Activated naive CD4-positive, alpha-beta T cell treated with anti-CD3 and anti-CD28 coated beads, Interleukin-2, amount 50 U/mL, for 72 hours (primary cell): Measurements from ENCODE around the gene CT45A5. TPM values are rescaled to one million over a fixed set of nuclear protein-coding genes. Genes with fewer than 3 reads are reported as not detected.
"Not testable (repeated sequence)": the region's sequence is repeated elsewhere in the genome, so short reads cannot be mapped to it uniquely, and the experiment has no call there.

Source experiments
- ATAC-seq, 2 donors: fragments of 150-1000 bp; cut with Tn5 transposase; 2 replicates each; pipeline ENCODE4 v1.10.0; 2021; ENCODE audit warnings: mild to moderate bottlenecking in 2 of 2, moderate library complexity in 2 of 2
- DNase-seq, 2 donors: peaks; one replicate each; pipeline ENCODE4 v3.0.0; 2021 to 2022; ENCODE audit warnings: low spot score in 2 of 2
- H3K27ac Mint-ChIP-seq, 2 donors: one replicate each; pipeline ENCODE4 v1.8.0; 2022; ENCODE audit warnings: mild to moderate bottlenecking in 2 of 2, mixed read lengths in 2 of 2
- H3K36me3 Mint-ChIP-seq, 2 donors: one replicate each; pipeline ENCODE4 v1.8.0; 2022; ENCODE audit warnings: mixed read lengths in 2 of 2
- H3K9me3 Mint-ChIP-seq, 2 donors: one replicate each; pipeline ENCODE4 v1.8.0; 2022; ENCODE audit warnings: mixed read lengths in 2 of 2
- total RNA-seq, 2 donors: library from RNA; stranded (reverse); gene quantifications; one replicate each; pipeline ENCODE4 v1.2.3, GENCODE V29; 2022

The CT45A5 gene
- under 1 TPM in 1 of 2 donors, not detected in 1; 0.29 TPM for total RNA-seq

GRCh38 chrX:135785403-135785802 lies at the start of gene CT45A5:
CT45A5 (minus strand) TSS chrX:135785503; CDS start chrX:135781729, 3,774 bp downstream.
- ATAC-seq, DNase-seq, H3K9me3 Mint-ChIP-seq, H3K36me3 Mint-ChIP-seq, H3K27ac Mint-ChIP-seq: not testable (repeated sequence)

- DNase-seq, H3K36me3 Mint-ChIP-seq, ATAC-seq, H3K9me3 Mint-ChIP-seq, H3K27ac Mint-ChIP-seq: not testable (repeated sequence)
Observed at GRCh38 chrX:135819912-135820311, 34.6 kb upstream of the CT45A5 start, which contains the start of gene CT45A2. CT45A2 (minus strand) TSS chrX:135820012; CDS start chrX:135816265, 3,747 bp downstream.

GRCh38 chrX:135802687-135803086 lies 17.4 kb upstream of the CT45A5 start, which contains the start of gene CT45A6:
CT45A6 (minus strand) TSS chrX:135802787; CDS start chrX:135798993, 3,794 bp downstream.
- not testable (repeated sequence) for H3K9me3 Mint-ChIP-seq, ATAC-seq, H3K36me3 Mint-ChIP-seq, DNase-seq, H3K27ac Mint-ChIP-seq

DNA sequence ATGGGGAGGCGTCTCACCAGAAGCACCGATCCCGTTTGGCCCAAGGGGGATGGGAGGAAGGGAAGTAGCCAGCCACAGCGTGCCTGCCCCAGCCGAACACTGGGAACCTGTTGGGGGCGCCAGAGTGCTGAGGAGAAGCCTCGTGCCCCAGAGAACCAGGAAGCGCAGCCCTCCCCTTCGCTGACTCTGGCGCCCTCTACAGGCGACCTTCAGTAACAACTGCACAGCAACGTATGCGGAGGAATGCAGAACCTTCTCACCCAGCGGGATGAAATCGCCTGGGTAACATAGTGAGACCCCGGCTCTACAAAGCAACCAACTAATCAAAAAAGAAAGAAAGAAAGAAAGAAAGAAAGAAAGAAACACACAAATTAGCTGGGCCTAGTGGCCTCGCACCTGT lies 17.2 kb downstream of the CT45A5 start, which contains the start of gene CT45A3:
Gene CT45A3 (minus strand): TSS at position 101 of the 400 bp plus-strand sequence. CDS start 3,747 bp downstream, outside the sequence.
- not testable (repeated sequence) for H3K9me3 Mint-ChIP-seq, H3K27ac Mint-ChIP-seq, DNase-seq, ATAC-seq, H3K36me3 Mint-ChIP-seq

DNA sequence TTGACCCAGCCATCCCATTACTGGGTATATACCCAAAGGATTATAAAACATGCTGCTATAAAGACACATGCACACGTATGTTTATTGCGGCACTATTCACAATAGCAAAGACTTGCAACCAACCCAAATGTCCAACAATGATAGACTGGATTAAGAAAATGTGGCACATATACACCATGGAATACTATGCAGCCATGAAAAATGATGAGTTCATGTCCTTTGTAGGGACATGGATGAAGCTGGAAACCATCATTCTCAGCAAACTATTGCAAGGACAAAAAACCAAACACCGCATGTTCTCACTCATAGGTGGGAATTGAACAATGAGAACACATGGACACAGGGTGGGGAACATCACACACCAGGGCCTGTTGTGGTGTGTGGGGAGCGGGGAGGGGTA lies 40.6 kb downstream of the CT45A5 start:
- DNase-seq, ATAC-seq, H3K9me3 Mint-ChIP-seq, H3K36me3 Mint-ChIP-seq, H3K27ac Mint-ChIP-seq: not testable (repeated sequence)

GRCh38 chrX:135741192-135741715 lies 44.0 kb downstream of the CT45A5 start:
- Mint-ChIP-seq H3K36me3 (no peaks in the 10 kb centered on the region), H3K27ac (no peak overlapping the region), H3K9me3 (no peaks in the 10 kb centered on the region)
- DNase-seq (no peak), ATAC-seq (no peak)

GRCh38 chrX:135740681-135741149 lies 44.6 kb downstream of the CT45A5 start:
- Mint-ChIP-seq H3K27ac (no peak overlapping the region), H3K9me3 (no peaks in the 10 kb centered on the region), H3K36me3 (no peaks in the 10 kb centered on the region)
- peak; percentile 51 to 52 for DNase-seq
- peak; percentile 69 to 81 for ATAC-seq

DNA sequence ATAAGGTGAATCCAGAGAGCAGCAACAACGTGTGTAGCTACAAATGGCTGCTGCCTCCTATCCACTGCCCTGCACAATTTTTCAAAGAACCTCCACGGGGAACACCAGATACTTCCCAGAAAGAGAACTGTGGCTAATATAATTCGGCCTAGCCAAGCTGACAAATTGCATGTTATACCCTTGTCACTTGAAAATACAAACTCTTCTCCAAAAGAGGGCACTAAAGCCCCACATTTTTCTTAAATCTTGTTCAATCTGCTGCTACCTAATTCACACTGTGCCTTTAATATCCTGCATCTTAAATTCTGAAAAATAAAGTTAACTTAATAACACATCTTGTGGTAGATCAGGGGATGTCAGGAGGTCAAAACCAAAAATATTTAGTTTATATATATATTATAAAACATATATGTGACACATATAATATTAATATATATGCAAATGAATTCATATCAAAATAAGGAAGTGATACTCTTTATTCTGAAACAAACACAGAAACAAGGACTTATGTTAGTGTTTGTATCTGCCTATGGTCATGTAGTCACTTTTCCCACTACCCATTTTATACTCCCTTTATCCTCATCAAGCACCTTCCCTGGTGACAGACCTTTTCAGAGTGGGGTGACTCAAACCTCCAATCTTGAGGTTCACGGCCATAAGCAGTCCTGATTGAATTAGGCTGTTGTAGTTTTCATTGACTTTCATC lies 47.8 kb downstream of the CT45A5 start:
- ATAC-seq, result no peak
- no peaks in the 10 kb centered on the region for H3K36me3 Mint-ChIP-seq
- no peaks in the 10 kb centered on the region for H3K9me3 Mint-ChIP-seq
- no peak overlapping the region for H3K27ac Mint-ChIP-seq
- no peak for DNase-seq

DNA sequence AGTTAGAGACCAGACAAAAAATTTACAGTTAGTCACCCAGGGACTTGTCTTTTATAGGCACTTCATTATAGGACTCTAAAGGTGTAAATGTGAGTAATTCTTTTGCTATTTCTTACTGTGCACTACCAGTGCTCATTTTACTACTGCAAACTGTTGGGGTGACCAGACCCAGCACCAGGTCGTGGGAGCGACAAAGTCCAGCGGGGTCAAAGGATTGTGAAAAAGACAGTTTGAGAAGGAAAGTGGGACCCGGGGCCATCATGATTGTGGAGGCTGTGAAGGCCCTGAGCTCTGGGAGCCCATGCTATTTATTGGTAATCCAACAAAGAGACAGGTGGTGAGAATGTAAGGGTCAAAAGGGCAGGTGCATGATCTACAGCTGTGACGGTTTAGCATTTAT lies 50.6 kb downstream of the CT45A5 start:
- DNase-seq, H3K36me3 Mint-ChIP-seq, H3K9me3 Mint-ChIP-seq, H3K27ac Mint-ChIP-seq, ATAC-seq: not testable (repeated sequence)

Other genes with a start within 250 kb of the CT45A5 start
- gene CT45A1, start 71.9 kb downstream of the CT45A5 start, total RNA-seq, result not detected
- not detected for gene CT45A3, start 17.3 kb downstream of the CT45A5 start, total RNA-seq
- not detected for gene CT45A6, start 17.3 kb upstream of the CT45A5 start, total RNA-seq
- gene CT45A2, start 34.5 kb upstream of the CT45A5 start, total RNA-seq, result not detected
- gene CT45A7, start 51.8 kb upstream of the CT45A5 start, total RNA-seq, result not detected
- not detected for gene CT45A8, start 69.0 kb upstream of the CT45A5 start, total RNA-seq
- not detected for gene CT45A9, start 86.3 kb upstream of the CT45A5 start, total RNA-seq
- gene CT45A10, start 107.9 kb upstream of the CT45A5 start, total RNA-seq, result not detected
- gene SAGE1, start 108.2 kb upstream of the CT45A5 start, total RNA-seq, result not detected
- gene MMGT1, start 188.5 kb upstream of the CT45A5 start, total RNA-seq, result 10 to 100 TPM; 12.4 to 20.1 TPM
- gene SLC9A6, start 199.9 kb upstream of the CT45A5 start, total RNA-seq, result 10 to 100 TPM; 11.3 to 12.5 TPM